Suprapubic skin (tissue), 3 donors: ENCODE measurements around the gene TNXB.
"Not testable (repeated sequence)": the region's sequence is repeated elsewhere in the genome, so short reads cannot be mapped to it uniquely, and the experiment has no call there.

Source experiments
- CTCF ChIP-seq, 2 donors: fragments of 200-600 bp in 1 of 2; fragments of 450-650 bp in 1 of 2; sonication (generic) in 1 of 2; IDR thresholded peaks; one replicate each; pipeline ENCODE4 v1.5.1; 2016 to 2019; ENCODE audit warnings: antibody characterized with exemption in 2 of 2, mild to moderate bottlenecking in 1 of 2, moderate library complexity in 1 of 2
- POLR2A ChIP-seq, 2 donors: fragments of 450-650 bp; IDR thresholded peaks; one replicate each; pipeline ENCODE4 v1.6.1; 2017; ENCODE audit warnings: antibody characterized with exemption in 2 of 2, mild to moderate bottlenecking in 2 of 2, moderate library complexity in 2 of 2

GRCh38 chr6:32068315-32068714 lies 40.8 kb downstream of the TNXB start:
- TF ChIP-seq CTCF, POLR2A (IDR thresholded peaks at IDR 0.05): not testable (repeated sequence)
